Erythroblast (primary cell): Measurements from ENCODE around the gene KLHDC3.

Experiments used
- GATA1 ChIP-seq: IDR thresholded peaks from 2 replicates; pipeline ENCODE4 v1.6.1; 2011; ENCODE audit warnings: low read depth, mild to moderate bottlenecking, control low read depth, low read length, moderate library complexity
- POLR2A ChIP-seq: IDR thresholded peaks from 2 replicates; pipeline ENCODE4 v1.6.1; 2011; ENCODE audit warnings: mild to moderate bottlenecking, low read length

DNA sequence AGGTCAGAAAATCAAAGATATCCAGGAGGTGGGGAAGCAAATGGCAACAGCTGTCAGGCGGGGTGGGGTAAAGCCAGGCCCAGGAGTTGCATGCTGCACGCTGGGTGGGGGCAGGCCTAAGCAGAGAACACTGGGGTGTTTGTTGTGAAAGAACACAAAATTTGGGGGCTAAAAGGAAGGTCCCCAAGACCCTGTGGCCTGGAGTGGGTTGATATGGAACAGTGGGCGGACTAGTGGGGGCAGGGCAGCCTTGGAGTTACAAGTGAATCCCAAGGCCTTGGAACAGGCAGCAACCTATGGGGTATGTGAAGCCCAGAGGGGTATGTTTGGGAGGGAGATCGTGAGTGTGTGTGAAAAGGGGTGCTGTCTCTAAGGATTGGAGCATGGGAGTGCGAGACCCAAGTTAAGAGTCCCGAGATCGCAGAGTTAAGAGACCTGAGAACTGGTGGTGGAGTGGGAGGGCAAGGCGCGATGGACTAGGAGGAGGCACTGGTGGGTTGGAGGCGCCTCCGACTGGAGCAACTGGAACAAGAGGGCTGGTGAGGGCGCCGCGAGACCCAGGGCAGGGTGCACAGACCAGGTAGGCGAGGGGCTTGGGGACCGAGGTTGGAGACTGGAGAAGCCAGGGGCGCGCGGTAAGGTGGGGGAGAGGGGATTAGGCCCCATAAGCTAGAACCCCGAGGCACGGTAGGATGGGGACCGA lies 38.9 kb downstream of the KLHDC3 start:
- TF ChIP-seq POLR2A (no peak), GATA1 (no peak)
